Nephron progenitor cell (in vitro differentiated cells): ENCODE results near the gene RHBDF1.

Experiments
- DNase-seq: peaks from one replicate; pipeline ENCODE4 v3.0.0; 2021
- H3K27ac Mint-ChIP-seq: 2 replicates; pipeline ENCODE4 v1.8.0; 2021; ENCODE audit warnings: mild to moderate bottlenecking, moderate library complexity, mixed read lengths
- H3K27me3 Mint-ChIP-seq: 2 replicates; pipeline ENCODE4 v1.8.0; 2021; ENCODE audit warnings: mild to moderate bottlenecking, low read depth, mixed read lengths; ENCODE audit not compliant: poor library complexity
- H3K36me3 Mint-ChIP-seq: 2 replicates; pipeline ENCODE4 v1.8.0; 2021; ENCODE audit warnings: low read depth, mixed read lengths
- H3K4me1 Mint-ChIP-seq: 2 replicates; pipeline ENCODE4 v1.8.0; 2021; ENCODE audit warnings: mixed read lengths
- H3K4me3 Mint-ChIP-seq: 2 replicates; pipeline ENCODE4 v1.8.0; 2021; ENCODE audit warnings: mild to moderate bottlenecking, moderate library complexity, mixed read lengths
- H3K9me3 Mint-ChIP-seq: 2 replicates; pipeline ENCODE4 v1.8.0; 2021; ENCODE audit warnings: mild to moderate bottlenecking, moderate library complexity, mixed read lengths
- CTCF ChIP-seq: fragments of 200-600 bp; sonication (generic); IDR thresholded peaks from 2 replicates; pipeline ENCODE4 v1.5.0; 2021; ENCODE audit warnings: antibody characterized with exemption

Gene RHBDF1

DNA sequence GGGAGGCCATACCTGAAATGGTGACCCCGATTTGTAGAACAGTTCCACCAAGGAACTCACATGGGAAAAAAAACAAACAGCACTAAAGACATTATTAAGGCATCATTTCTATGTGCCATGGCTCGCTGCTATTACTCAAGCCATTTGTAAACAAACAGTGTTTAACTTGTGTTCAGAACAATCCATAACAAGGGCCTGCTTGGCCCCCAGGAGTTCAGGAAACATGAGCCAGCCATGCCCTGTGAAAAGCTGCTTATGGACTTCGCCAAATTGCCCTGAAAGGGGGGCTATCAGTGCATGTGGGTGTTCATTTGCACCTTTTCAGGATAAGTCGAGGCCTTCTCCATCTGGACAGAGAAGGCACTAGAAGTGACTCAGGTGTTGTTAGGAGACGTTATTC is 27.0 kb downstream of the RHBDF1 start:
- Mint-ChIP-seq H3K27ac (peak overlapping the region; percentile 54), H3K36me3 (peaks cover 90% of the 10 kb centered on the region), H3K4me3 (no peak overlapping the region), H3K9me3 (peaks cover 8% of the 10 kb centered on the region), H3K4me1 (peaks cover 7% of the 10 kb centered on the region), H3K27me3 (no peaks in the 10 kb centered on the region)
- TF ChIP-seq CTCF: no peak
- DNase-seq: no peak

- H3K27ac Mint-ChIP-seq: no peak overlapping the region
- H3K9me3 Mint-ChIP-seq: peaks cover 8% of the 10 kb centered on the region
- no peaks in the 10 kb centered on the region for H3K27me3 Mint-ChIP-seq
- peaks cover 82% of the 10 kb centered on the region for H3K36me3 Mint-ChIP-seq
- DNase-seq: no peak
- no peak for TF ChIP-seq CTCF
- peaks cover 7% of the 10 kb centered on the region for H3K4me1 Mint-ChIP-seq
- H3K4me3 Mint-ChIP-seq: no peak overlapping the region
Measured at GRCh38 chr16:44655-45054, 27.8 kb downstream of the RHBDF1 start.

DNA sequence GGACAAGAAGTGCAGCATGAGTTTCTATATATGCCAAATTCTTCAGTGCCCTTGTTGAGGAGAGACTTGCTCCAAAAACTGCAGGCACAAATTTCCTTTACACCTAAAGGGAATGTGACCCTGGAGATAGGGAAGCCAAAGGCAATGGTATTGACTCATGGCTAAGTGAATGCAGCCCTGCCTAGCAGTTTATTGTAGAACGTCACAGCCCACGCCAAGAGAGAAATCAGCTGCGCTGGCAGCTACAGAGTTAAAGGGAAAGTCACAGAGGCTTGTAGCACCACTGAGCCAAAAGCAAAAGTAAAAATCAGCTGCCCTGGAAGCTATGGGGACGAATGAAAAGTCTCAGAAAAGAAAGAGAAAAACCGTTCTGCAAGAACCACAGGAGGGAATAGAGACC is 29.1 kb downstream of the RHBDF1 start:
- H3K4me1 Mint-ChIP-seq: peaks cover 7% of the 10 kb centered on the region
- DNase-seq: no peak
- peaks cover 8% of the 10 kb centered on the region for H3K9me3 Mint-ChIP-seq
- H3K27me3 Mint-ChIP-seq: no peaks in the 10 kb centered on the region
- no peak for TF ChIP-seq CTCF
- no peak overlapping the region for H3K27ac Mint-ChIP-seq
- peaks cover 70% of the 10 kb centered on the region for H3K36me3 Mint-ChIP-seq
- no peak overlapping the region for H3K4me3 Mint-ChIP-seq

DNA sequence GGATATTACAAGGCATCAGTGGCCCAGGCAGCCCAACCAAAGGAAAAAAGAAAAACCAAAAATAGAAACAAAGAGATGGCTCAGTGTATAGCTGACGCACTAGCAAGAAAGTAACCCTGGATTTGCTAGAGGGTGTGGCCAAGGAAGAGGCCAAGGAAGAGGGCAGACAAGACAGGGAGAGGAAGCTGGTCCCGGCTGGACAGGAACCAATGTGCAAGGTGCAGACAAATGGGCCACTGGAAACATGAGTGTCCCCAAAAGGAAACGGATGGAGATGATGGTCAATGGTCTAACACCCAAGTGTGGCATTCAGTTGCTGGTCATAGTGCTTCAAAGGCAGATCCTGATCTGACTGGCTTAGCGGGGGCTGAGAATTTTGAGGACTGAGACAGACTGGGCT is 29.7 kb downstream of the RHBDF1 start:
- Mint-ChIP-seq H3K9me3 (peaks cover 8% of the 10 kb centered on the region), H3K4me1 (peaks cover 7% of the 10 kb centered on the region), H3K27me3 (no peaks in the 10 kb centered on the region), H3K27ac (no peak overlapping the region), H3K36me3 (peaks cover 67% of the 10 kb centered on the region), H3K4me3 (no peak overlapping the region)
- DNase-seq: no peak
- TF ChIP-seq CTCF: no peak

DNA sequence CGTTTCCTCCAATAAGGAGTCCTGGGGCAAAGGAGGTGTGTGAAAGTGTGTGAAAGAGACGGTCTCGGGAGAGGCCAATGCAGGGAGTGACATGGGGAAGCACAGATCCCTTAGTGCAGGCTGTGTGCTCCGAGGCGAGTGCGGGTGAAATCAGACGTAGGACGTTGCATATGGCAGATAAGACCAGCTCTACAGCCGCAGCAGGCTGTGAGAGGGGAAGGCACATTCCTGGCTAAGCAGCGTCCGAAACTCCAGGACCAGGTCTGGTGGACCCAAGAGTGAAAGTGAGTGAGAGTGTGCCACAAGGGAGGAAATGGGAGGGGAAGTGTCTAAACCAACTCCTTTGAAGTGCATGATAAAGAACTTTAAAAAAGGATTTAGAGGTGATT is 30.4 kb downstream of the RHBDF1 start:
- no peak overlapping the region for H3K27ac Mint-ChIP-seq
- peaks cover 8% of the 10 kb centered on the region for H3K9me3 Mint-ChIP-seq
- H3K4me1 Mint-ChIP-seq: peaks cover 7% of the 10 kb centered on the region
- H3K36me3 Mint-ChIP-seq: peaks cover 62% of the 10 kb centered on the region
- no peak for DNase-seq
- TF ChIP-seq CTCF: no peak
- H3K4me3 Mint-ChIP-seq: no peak overlapping the region
- no peaks in the 10 kb centered on the region for H3K27me3 Mint-ChIP-seq

GRCh38 chr16:41439-42068 is 30.9 kb downstream of the RHBDF1 start:
- Mint-ChIP-seq H3K4me3 (no peak overlapping the region), H3K36me3 (peaks cover 57% of the 10 kb centered on the region), H3K27ac (no peak overlapping the region), H3K27me3 (no peaks in the 10 kb centered on the region), H3K4me1 (peaks cover 7% of the 10 kb centered on the region), H3K9me3 (peaks cover 8% of the 10 kb centered on the region)
- no peak for TF ChIP-seq CTCF
- no peak for DNase-seq
